Upper lobe of left lung (tissue), 4 donors: ENCODE data around the gene GP1BB.

Source experiments
- POLR2A ChIP-seq, 4 donors: fragments of 450-650 bp; IDR thresholded peaks; one replicate each; pipeline ENCODE4 v1.5.1; 2016 to 2017; ENCODE audit warnings: antibody characterized with exemption in 4 of 4, mild to moderate bottlenecking in 2 of 4
- POLR2AphosphoS5 ChIP-seq, 2 donors: sonication (generic); formaldehyde crosslinking; IDR thresholded peaks; one replicate each; pipeline ENCODE4 v1.5.1; 2017; ENCODE audit warnings: antibody characterized with exemption in 2 of 2

GRCh38 chr22:19744350-19745006, 21.1 kb downstream of the GP1BB start:
- no peak for TF ChIP-seq POLR2AphosphoS5 (IDR thresholded peaks at IDR 0.05)
- no peak for TF ChIP-seq POLR2A (IDR thresholded peaks at IDR 0.05)
